Activated CD4-positive, alpha-beta T cell treated with anti-CD3 and anti-CD28 coated beads, Interleukin-2, amount 10 ng/mL, durations not matched to agents 24 days and 14 days (primary cell): ENCODE measurements around the gene ATM. TPM values are rescaled to one million over a fixed set of nuclear protein-coding genes. Genes with fewer than 3 reads are reported as not detected.
A peak's percentile ranks its signal among the peaks of the same experiment; 100 is the strongest.
"Not testable (repeated sequence)": the region's sequence is repeated elsewhere in the genome, so short reads cannot be mapped to it uniquely, and the experiment has no call there.

Experiments
- DNase-seq: peaks from one replicate; pipeline ENCODE4 v3.0.0; 2022
- H3K27ac Mint-ChIP-seq: one replicate; pipeline ENCODE4 v1.8.0; 2022; ENCODE audit warnings: mild to moderate bottlenecking, mixed read lengths
- H3K27me3 Mint-ChIP-seq: one replicate; pipeline ENCODE4 v1.8.0; 2022; ENCODE audit warnings: mixed read lengths
- H3K36me3 Mint-ChIP-seq: one replicate; pipeline ENCODE4 v1.8.0; 2022; ENCODE audit warnings: low read depth, mild to moderate bottlenecking, mixed read lengths
- H3K4me1 Mint-ChIP-seq: one replicate; pipeline ENCODE4 v1.8.0; 2021; ENCODE audit warnings: mixed read lengths
- H3K4me3 Mint-ChIP-seq: one replicate; pipeline ENCODE4 v1.8.0; 2022; ENCODE audit warnings: mild to moderate bottlenecking, moderate library complexity, mixed read lengths
- H3K9me3 Mint-ChIP-seq: one replicate; pipeline ENCODE4 v1.8.0; 2021; ENCODE audit warnings: mixed read lengths
- intact Hi-C: fragments of 100-400 bp; cut with micrococcal nuclease; formaldehyde crosslinking; loops from one replicate; pipeline ENCODE4 v1.15.1; 2023
- total RNA-seq: library from RNA; stranded (reverse); gene quantifications from 2 replicates; pipeline ENCODE4 v1.2.3, GENCODE V29; 2022

ATM gene
- total RNA-seq, 1 donor from 2014 or later = 42.5 TPM

DNA sequence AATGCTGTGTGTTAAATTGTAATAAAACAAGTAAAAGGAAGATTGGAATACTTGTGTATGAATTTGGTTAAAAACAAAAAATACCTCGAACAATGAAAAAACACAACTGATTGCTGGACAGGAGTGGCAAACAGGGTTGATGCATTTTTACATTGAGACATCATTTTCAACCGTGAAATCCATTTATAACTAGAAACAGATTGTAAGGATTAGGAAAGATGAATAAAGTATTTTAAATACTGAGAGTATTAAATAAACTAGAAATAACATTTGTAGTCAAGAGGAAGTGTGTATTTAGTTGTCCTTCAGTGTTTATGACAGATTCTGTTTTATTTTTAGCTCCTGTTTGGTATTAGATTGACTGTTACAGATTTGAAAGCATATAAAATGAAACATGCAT lies 5.4 kb downstream of the ATM start:
- no peak for DNase-seq
- intact Hi-C loops = loop anchor here (10.0 kb wide), 1 partner anchor 663 kb away; the partner anchor contains the start of gene ALKBH8
- peak overlapping the region; percentile 57 for H3K27ac Mint-ChIP-seq
- H3K36me3 Mint-ChIP-seq = peaks cover 55% of the 10 kb centered on the region
- no peaks in the 10 kb centered on the region for H3K27me3 Mint-ChIP-seq
- H3K4me1 Mint-ChIP-seq = peaks cover 44% of the 10 kb centered on the region
- peak overlapping the region; percentile 58 for H3K4me3 Mint-ChIP-seq
- H3K9me3 Mint-ChIP-seq = no peaks in the 10 kb centered on the region

DNA sequence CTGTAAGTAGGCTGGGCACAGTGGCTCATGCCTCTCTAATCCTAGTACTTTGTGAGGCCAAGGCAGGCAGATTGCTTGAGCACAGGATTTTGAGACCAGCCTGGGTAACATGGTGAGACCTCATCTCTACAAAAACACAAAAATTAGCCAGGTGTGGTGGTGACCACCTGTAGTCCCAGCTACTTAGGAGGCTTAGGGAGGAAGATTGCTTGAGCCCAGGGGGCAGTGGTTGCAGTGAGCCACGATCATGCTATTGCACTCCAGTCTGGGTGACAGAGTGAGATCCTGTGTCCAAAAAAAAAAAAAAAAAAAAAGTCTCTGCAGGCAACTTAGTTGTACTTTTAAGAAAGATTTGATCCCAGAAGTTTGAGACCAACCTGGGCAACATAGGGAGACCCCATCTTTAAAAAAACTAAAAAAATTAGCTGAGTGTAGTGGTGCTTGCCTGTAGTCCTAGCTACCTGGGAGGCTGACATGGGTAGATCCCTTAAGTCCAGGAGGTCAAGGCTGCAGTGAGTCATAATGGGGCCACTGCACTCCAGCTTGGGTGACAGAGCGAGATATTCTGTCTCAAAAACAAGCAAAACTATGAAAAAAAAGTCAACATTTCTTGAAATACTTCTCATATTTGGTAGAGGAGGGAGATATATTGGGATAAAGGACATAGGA lies 10.5 kb downstream of the ATM start:
- H3K4me1 Mint-ChIP-seq = peaks cover 39% of the 10 kb centered on the region
- no peak overlapping the region for H3K4me3 Mint-ChIP-seq
- DNase-seq = peak; percentile 45
- peaks cover 64% of the 10 kb centered on the region for H3K36me3 Mint-ChIP-seq
- no peak overlapping the region for H3K27ac Mint-ChIP-seq
- intact Hi-C loops = no loop called here
- no peaks in the 10 kb centered on the region for H3K27me3 Mint-ChIP-seq
- no peaks in the 10 kb centered on the region for H3K9me3 Mint-ChIP-seq

DNA sequence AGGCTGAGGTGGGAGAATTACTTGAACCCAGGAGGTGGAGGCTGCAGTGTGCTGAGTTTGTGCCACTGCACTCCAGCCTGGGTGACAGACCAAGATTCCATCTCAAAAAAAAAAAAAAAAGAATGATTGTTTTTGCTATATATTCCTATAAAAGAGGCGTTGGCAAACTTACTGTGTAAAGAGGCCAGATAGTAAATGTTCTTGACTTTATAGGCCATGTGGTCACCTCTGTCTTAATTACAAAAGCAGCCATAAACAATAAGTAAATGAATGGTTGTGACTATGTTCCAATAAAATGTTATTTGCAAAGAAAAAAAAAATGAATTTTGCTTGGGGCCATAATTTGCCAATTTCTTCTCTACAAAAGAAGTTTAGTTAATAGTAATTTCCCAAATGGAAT lies 12.3 kb downstream of the ATM start:
- Mint-ChIP-seq H3K27me3 (no peaks in the 10 kb centered on the region), H3K27ac (no peak overlapping the region), H3K9me3 (no peaks in the 10 kb centered on the region), H3K4me3 (no peak overlapping the region), H3K4me1 (peaks cover 45% of the 10 kb centered on the region), H3K36me3 (peaks cover 62% of the 10 kb centered on the region)
- DNase-seq = no peak
- intact Hi-C loops = loop anchor here (5.0 kb wide), 4 partner anchors 37 to 497 kb away; partner anchors contain the start of gene POGLUT3

DNA sequence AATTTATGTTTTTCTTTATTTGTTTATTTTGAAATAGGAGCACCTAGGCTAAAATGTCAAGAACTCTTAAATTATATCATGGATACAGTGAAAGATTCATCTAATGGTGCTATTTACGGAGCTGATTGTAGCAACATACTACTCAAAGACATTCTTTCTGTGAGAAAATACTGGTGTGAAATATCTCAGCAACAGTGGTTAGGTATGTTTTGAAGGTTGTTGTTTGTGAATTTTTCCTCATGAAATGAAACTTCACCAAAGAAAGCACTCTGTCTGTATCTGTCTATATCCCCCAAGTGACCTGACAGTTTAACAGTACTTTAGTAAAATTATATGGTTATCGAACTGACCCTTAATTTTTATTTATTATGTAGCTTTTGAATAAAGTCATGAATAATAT lies 12.8 kb downstream of the ATM start:
- Mint-ChIP-seq H3K4me3 (peak overlapping the region; percentile 63), H3K4me1 (peaks cover 47% of the 10 kb centered on the region), H3K36me3 (peaks cover 63% of the 10 kb centered on the region)

DNA sequence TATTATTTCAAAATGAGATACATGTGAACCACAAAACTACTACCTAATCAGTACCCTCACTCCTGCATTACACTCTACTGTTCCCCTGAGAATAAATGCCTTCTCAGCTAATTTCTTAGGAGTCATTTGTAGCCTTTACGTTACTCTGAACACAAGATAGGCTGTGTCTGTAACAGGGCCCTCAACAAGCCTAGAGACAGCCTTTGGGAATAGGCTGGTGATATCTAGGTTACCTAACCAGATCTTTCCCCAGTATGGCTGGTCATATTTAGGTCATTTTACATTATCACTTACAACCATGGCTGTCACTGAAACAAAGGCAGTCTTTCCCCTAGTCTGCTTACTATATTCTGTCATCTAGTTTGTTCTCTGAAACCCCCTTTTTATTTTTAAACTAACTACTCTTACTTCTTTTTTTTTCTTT lies 14.2 kb downstream of the ATM start:
- H3K4me3 Mint-ChIP-seq = peak overlapping the region; percentile 63
- no peaks in the 10 kb centered on the region for H3K9me3 Mint-ChIP-seq
- intact Hi-C loops = loop anchor here (5.0 kb wide), 4 partner anchors 35 to 495 kb away; partner anchors contain the start of gene POGLUT3
- peak overlapping the region; percentile 87 for H3K27ac Mint-ChIP-seq
- H3K27me3 Mint-ChIP-seq = no peaks in the 10 kb centered on the region
- H3K4me1 Mint-ChIP-seq = peaks cover 51% of the 10 kb centered on the region
- peaks cover 54% of the 10 kb centered on the region for H3K36me3 Mint-ChIP-seq
- peak; percentile 68 for DNase-seq

More for the DNA sequence above, 12.8 kb downstream of the ATM start:
- no peaks in the 10 kb centered on the region for H3K9me3 Mint-ChIP-seq
- H3K27ac Mint-ChIP-seq = peak overlapping the region; percentile 87
- H3K27me3 Mint-ChIP-seq = no peaks in the 10 kb centered on the region
- intact Hi-C loops = loop anchor here (1.0 to 5.0 kb wide), 6 partner anchors 11 to 497 kb away; partner anchors contain the start of gene POGLUT3
- DNase-seq = no peak

DNA sequence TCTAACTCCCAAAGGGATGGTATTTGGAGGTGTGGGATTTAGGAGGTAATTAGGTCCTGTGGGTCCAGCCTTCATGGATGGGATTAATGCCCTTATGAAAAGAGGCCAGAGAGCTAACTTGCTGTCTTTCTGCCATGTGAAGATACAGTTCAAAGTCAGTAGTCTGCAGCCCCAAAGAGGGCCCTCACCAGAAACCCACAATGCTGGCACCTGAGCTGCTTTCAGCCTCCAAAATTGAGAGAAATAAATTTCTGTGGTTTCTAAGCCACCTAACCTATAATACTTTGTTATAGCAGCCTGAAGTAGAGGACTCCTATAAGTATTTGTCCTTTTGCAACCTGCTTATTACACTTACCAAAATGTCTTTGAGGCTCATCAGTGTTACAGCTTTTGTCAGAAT lies 16.2 kb downstream of the ATM start:
- Mint-ChIP-seq H3K27me3 (no peaks in the 10 kb centered on the region), H3K27ac (peak overlapping the region; percentile 74), H3K9me3 (no peaks in the 10 kb centered on the region), H3K4me1 (peaks cover 57% of the 10 kb centered on the region), H3K4me3 (peak overlapping the region; percentile 49), H3K36me3 (peaks cover 46% of the 10 kb centered on the region)
- intact Hi-C loops = loop anchor here (5.0 kb wide), 4 partner anchors 33 to 493 kb away; partner anchors contain the start of gene POGLUT3
- DNase-seq = no peak

DNA sequence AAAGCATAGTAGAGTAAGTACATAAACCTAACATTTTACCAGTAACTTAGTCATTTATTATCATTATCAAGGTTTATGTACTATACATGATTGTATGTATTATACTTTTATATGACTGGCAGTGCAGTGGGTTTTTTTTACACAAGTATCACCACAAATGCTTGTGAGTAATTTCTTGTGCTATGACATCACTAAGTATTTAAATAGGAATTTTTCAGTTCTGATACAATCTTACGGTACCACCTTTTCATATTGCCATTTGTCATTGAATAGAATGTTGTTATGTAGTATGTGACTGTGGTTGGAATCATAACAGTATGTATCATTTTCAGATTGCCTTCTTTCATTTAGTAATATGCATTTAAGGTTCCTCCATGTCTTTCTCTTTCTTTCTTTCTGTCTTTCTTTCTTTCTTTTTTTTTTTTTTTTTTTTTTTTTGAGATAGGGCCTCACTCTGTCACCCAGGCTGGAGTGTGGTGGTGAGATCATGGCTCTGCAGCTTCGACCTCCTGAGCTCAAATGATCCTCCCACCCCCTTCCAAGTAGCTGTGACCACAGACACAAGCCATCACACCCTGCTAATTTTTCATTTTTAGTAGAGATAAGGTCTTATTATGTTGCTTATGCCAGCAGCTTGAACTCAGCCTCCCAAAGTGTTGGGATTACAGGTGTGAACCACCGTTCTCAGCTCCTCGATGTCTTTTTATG lies 18.6 kb downstream of the ATM start:
- Mint-ChIP-seq H3K4me1 (peaks cover 47% of the 10 kb centered on the region), H3K9me3 (no peaks in the 10 kb centered on the region), H3K27ac (peak overlapping the region; percentile 74), H3K27me3 (no peaks in the 10 kb centered on the region), H3K4me3 (no peak overlapping the region), H3K36me3 (peaks cover 45% of the 10 kb centered on the region)
- intact Hi-C loops = loop anchor here (1.0 kb wide), 2 partner anchors 16 to 41 kb away; no protein-coding TSS in a partner anchor
- no peak for DNase-seq

DNA sequence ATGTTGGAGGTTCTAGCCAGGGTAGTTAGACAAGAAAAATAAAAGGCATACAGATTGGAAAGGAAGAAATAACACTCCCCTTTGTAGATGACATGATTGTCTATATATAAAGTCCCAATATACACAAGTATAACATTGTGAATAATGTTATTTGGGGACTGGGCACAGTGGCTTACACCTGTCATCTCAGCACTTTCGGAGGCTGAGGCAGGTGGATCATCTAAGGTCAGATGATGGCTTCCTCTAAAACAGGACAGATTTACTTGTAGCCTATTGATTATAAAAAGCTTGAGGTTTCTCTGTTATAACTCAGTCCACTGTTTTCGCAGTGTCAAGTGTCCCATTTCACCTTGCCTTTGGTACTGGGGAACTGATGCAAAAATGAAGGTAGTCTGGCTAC lies 19.6 kb downstream of the ATM start:
- peak overlapping the region; percentile 58 for H3K27ac Mint-ChIP-seq
- DNase-seq = no peak
- peaks cover 40% of the 10 kb centered on the region for H3K4me1 Mint-ChIP-seq
- H3K27me3 Mint-ChIP-seq = no peaks in the 10 kb centered on the region
- H3K36me3 Mint-ChIP-seq = peaks cover 48% of the 10 kb centered on the region
- no peaks in the 10 kb centered on the region for H3K9me3 Mint-ChIP-seq
- no peak overlapping the region for H3K4me3 Mint-ChIP-seq
- intact Hi-C loops = no loop called here

DNA sequence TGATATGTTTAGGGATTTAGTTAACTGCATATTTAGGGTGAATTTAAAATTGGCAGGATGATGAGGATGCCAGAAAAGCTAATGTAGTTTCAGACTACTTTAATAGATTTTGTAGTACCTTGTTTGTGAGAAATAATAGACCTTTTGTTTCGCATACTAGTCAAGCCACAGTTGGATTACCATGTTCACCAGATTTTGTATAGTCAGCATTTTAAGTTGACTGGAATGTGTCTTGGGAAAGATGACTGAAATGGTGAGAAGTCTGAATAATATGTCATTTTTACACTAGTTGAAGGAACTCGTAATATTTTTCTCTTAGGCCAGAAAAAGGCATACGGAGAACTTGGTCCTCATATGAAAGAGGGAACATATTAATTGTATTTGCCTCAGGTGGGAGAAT lies 23.4 kb downstream of the ATM start:
- Mint-ChIP-seq H3K4me3 (no peak overlapping the region), H3K4me1 (peaks cover 19% of the 10 kb centered on the region), H3K27ac (no peak overlapping the region), H3K27me3 (no peaks in the 10 kb centered on the region), H3K9me3 (no peaks in the 10 kb centered on the region), H3K36me3 (peaks cover 46% of the 10 kb centered on the region)
- intact Hi-C loops = no loop called here
- no peak for DNase-seq

DNA sequence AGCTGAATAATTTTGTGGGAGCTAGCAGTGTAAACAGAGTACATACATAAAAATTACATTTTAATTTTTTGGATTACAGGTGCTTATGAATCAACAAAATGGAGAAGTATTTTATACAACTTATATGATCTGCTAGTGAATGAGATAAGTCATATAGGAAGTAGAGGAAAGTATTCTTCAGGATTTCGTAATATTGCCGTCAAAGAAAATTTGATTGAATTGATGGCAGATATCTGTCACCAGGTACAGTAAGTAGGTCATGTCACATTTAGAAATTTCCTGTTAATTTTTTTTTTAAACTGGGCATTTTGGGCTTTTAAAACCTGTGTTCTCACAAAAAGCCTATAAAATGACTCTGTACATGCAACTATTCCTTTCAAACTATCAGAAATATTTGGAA lies 24.0 kb downstream of the ATM start:
- Mint-ChIP-seq H3K4me3 (no peak overlapping the region), H3K27ac (no peak overlapping the region), H3K4me1 (peaks cover 16% of the 10 kb centered on the region), H3K36me3 (peaks cover 50% of the 10 kb centered on the region), H3K9me3 (no peaks in the 10 kb centered on the region), H3K27me3 (no peaks in the 10 kb centered on the region)
- no peak for DNase-seq
- intact Hi-C loops = no loop called here

DNA sequence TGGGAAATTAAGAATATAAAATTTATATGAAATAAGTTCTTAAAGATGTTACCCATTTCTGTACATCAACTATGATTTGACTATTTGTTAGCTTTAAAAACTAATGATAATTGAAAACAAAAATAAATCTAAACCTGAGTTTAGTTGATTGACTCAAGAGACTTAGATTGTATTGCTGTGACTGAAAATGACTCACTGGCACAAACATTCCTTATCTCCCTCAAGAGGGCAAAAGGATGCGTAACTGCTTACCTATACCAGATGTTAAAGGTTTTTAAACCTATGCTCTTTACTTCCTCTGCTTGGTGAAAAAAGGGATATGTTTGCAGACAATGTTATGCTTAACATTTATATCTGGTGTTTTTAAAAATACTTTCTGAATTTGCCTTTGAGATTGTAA lies 30.3 kb downstream of the ATM start:
- no peaks in the 10 kb centered on the region for H3K9me3 Mint-ChIP-seq
- H3K27me3 Mint-ChIP-seq = no peaks in the 10 kb centered on the region
- intact Hi-C loops = no loop called here

DNA sequence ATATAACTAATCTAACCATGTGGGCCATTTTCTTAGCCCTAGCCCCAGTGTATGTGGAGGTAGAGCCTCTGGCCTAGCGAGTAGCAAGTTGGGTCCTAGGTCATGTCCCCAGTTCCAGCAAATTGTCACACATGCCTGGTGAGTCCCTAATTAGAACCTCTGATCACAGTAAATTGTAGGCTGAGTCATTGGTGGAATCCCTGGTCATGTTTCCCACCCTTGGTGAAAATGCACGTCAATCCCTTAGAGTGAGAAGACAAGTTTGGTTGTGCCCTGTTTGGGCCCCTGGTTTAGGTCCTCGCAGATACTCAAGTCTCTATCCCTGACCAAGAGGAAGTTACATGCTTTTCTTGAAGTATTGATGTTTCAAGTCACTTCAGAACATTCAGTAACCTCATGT lies 46.7 kb downstream of the ATM start:
- Mint-ChIP-seq H3K27me3 (no peaks in the 10 kb centered on the region), H3K4me1 (peaks cover 5% of the 10 kb centered on the region), H3K4me3 (no peak overlapping the region), H3K9me3 (peaks cover 7% of the 10 kb centered on the region), H3K27ac (no peak overlapping the region), H3K36me3 (peaks cover 52% of the 10 kb centered on the region)
- intact Hi-C loops = no loop called here
- no peak for DNase-seq

More for the DNA sequence above, 30.3 kb downstream of the ATM start:
- H3K36me3 Mint-ChIP-seq = peaks cover 55% of the 10 kb centered on the region
- peaks cover 11% of the 10 kb centered on the region for H3K4me1 Mint-ChIP-seq
- no peak overlapping the region for H3K27ac Mint-ChIP-seq
- H3K4me3 Mint-ChIP-seq = no peak overlapping the region
- no peak for DNase-seq

DNA sequence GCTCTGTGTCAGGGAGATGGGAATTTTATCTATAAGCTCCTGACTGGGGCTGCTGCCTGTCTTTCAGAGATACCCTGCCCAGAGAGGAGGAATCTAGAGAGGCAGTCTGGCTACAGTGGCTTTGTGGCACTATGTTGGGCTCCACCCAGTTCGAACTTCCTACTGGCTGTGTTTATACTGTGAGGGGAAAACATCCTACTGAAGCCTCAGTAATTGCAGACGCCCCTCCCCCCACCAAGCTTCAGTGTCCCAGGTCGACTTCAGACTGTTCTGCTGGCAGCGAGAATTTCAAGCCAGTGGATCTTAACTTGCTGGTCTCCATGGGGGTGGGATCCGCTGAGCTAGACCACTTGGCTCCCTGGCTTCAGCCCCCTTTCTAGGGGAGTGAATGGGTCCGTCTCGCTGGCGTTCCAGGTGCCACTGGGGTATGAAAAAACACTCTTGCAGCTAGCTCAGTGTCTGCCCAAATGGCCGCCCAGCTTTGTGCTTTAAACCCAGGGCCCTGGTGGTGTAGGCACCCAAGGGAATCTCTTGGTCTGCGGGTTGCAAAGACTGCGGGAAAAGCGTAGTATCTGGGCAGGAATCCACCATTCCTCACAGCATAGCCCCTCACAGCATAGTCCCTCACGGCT lies 54.2 kb downstream of the ATM start:
- H3K27me3 Mint-ChIP-seq = not testable (repeated sequence)
- peaks cover 80% of the 10 kb centered on the region for H3K36me3 Mint-ChIP-seq

DNA sequence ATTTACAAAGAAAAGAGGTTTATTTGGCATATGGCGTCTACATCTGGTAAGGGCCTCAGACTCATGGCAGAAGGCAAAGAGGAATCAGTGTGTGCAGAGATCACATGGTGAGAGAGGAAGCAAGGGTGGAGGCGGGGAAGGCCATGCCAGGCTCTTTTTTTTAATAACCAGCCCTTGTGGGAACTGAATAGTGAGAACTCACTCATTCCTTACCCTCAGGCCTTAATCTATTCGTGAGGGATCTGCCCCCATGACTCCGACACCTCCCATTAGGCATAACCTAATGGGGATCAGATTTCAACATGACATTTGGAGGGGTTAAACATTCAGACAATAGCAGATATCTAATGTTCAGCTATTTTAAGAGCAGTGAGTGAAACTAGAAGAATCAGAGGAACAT lies 55.7 kb downstream of the ATM start:
- intact Hi-C loops = no loop called here
- Mint-ChIP-seq H3K27me3 (no peaks in the 10 kb centered on the region), H3K9me3 (peaks cover 14% of the 10 kb centered on the region), H3K4me3 (no peak overlapping the region), H3K4me1 (peaks cover 19% of the 10 kb centered on the region), H3K36me3 (peaks cover 75% of the 10 kb centered on the region), H3K27ac (peak overlapping the region; percentile 43)
- DNase-seq = no peak

More for the DNA sequence above, 54.2 kb downstream of the ATM start:
- intact Hi-C loops, H3K4me3 Mint-ChIP-seq, H3K27ac Mint-ChIP-seq, DNase-seq: not testable (repeated sequence)
- Mint-ChIP-seq H3K9me3 (peaks cover 14% of the 10 kb centered on the region), H3K4me1 (peaks cover 19% of the 10 kb centered on the region)
